Gastroesophageal sphincter (tissue), 3 donors: ENCODE data around the gene NME1.

Experiments used
- CTCF ChIP-seq, 4 experiments: fragments of 200-600 bp in 2 of 4; fragments of 450-650 bp in 2 of 4; sonication (generic) in 1 of 4; IDR thresholded peaks; one replicate each; pipeline ENCODE4 v1.5.1; 2017 to 2019; ENCODE audit warnings: antibody characterized with exemption in 4 of 4, mild to moderate bottlenecking in 2 of 4, moderate library complexity in 2 of 4
- POLR2A ChIP-seq, 2 donors: fragments of 450-650 bp; IDR thresholded peaks; one replicate each; pipeline ENCODE4 v1.6.1; 2017; ENCODE audit warnings: antibody characterized with exemption in 2 of 2, mild to moderate bottlenecking in 2 of 2, moderate library complexity in 1 of 2
- POLR2AphosphoS5 ChIP-seq: sonication (generic); formaldehyde crosslinking; IDR thresholded peaks from one replicate; pipeline ENCODE4 v1.6.1; 2017; ENCODE audit warnings: antibody characterized with exemption

- TF ChIP-seq CTCF (IDR thresholded peaks at IDR 0.05), result no peak
- no peak for TF ChIP-seq POLR2A (IDR thresholded peaks at IDR 0.05)
- TF ChIP-seq POLR2AphosphoS5, result no peak
These were observed 38.2 kb upstream of the NME1 start for GRCh38 chr17:51115179-51115578.
